Adrenal gland (tissue), 12 donors: ENCODE results near the gene IGFL2. TPM values are rescaled to one million over a fixed set of nuclear protein-coding genes. Genes with fewer than 3 reads are reported as not detected.
A peak's percentile ranks its signal among the peaks of the same experiment; 100 is the strongest.

Experiments used
- DNase-seq, 7 donors: peaks; one replicate each; pipeline ENCODE4 v3.0.0-alpha.2; 2019 to 2020
- H3K27ac ChIP-seq, 5 donors: fragments of 200-600 bp; sonication (generic) in 4 of 5; 1 replicate in 3 of 5; 2 replicates in 2 of 5; pipeline versions ENCODE4 v1.5.1 to v1.8.0; 2016 to 2020; ENCODE audit warnings: mild to moderate bottlenecking in 1 of 5
- H3K27me3 ChIP-seq: fragments of 200-600 bp; 2 replicates; pipeline ENCODE4 v1.8.0; 2021
- H3K36me3 ChIP-seq, 2 donors: fragments of 200-600 bp; replicated peaks in 1 of 2; 1 replicate in 1 of 2; 2 replicates in 1 of 2; pipeline versions ENCODE4 v1.5.1 to v1.8.0; 2018 to 2022
- H3K4me1 ChIP-seq, 2 donors: fragments of 200-600 bp; replicated peaks in 1 of 2; 1 replicate in 1 of 2; 2 replicates in 1 of 2; pipeline versions ENCODE4 v1.5.1 to v1.8.0; 2018 to 2021
- H3K4me3 ChIP-seq, 4 donors: fragments of 200-600 bp; sonication (generic) in 3 of 4; one replicate each; pipeline ENCODE4 v1.5.1; 2016 to 2018
- H3K9me3 ChIP-seq, 3 donors: fragments of 200-600 bp; sonication (generic) in 1 of 3; replicated peaks in 1 of 3; 1 replicate in 2 of 3; 2 replicates in 1 of 3; pipeline versions ENCODE4 v1.5.1 to v1.8.0; 2016 to 2021
- CTCF ChIP-seq, 6 experiments: fragments of 450-650 bp in 4 of 6; fragments of 200-600 bp in 2 of 6; sonication (generic) in 1 of 6; IDR thresholded peaks; 1 replicate in 5 of 6; 2 replicates in 1 of 6; pipeline versions ENCODE4 v1.5.1 to v1.8.0; 2016 to 2021; ENCODE audit warnings: antibody characterized with exemption in 6 of 6, mild to moderate bottlenecking in 2 of 6, moderate library complexity in 1 of 6
- POLR2A ChIP-seq, 2 donors: fragments of 450-650 bp; IDR thresholded peaks; one replicate each; pipeline ENCODE4 v1.6.1; 2017; ENCODE audit warnings: antibody characterized with exemption in 2 of 2, mild to moderate bottlenecking in 2 of 2, moderate library complexity in 1 of 2
- WGBS, 4 donors: extraction: QIAGEN DNeasy Blood & Tissue Kit in 2 of 4; methylation state at CpG; one replicate each; pipeline versions ENCODE4 v1.1.5 to v1.1.7; 2013 to 2017; 5-methylcytosine and 5-hydroxymethylcytosine counted together
- intact Hi-C, 2 donors: fragments of 100-400 bp; cut with DNase I; formaldehyde crosslinking; loops; one replicate each; pipeline versions ENCODE4 v1.14.1 to v1.15.0; 2022 to 2023
- polyA plus RNA-seq, 3 donors: library from polyadenylated mRNA; stranded (reverse); fragments of 200-250 nt in 2 of 3; fragments of 350-450 nt in 1 of 3; fragmentation: Illumina TruSeq in 1 of 3; extraction: RNeasy Lipid Tissue Mini Kit (QIAGEN cat#74804) in 1 of 3; gene quantifications; one replicate each; pipeline ENCODE4 v1.2.3, GENCODE V29; 2013 to 2014
- total RNA-seq, 9 donors: library from RNA; depleted of rRNA in 4 of 9; stranded (reverse); fragments of >200 nt in 4 of 9; fragments of 120-200 nt in 1 of 9; fragmentation: NEBNext Ultra II Directional in 1 of 9; extraction: Animal tissue kit (Norgen Biotek cat#: 25700) in 1 of 9; gene quantifications; one replicate each; pipeline versions ENCODE4 v1.1.0 to v1.2.4, GENCODE V29; 2013 to 2023
- donor health status: healthy with polysubstance abuse.
- donor health status: Bipolar disorder and iron deficiency.
- donor health status: DM: yes; HTN: yes; CAD: no.
- donor health status: DM: no; HTN: no; CAD: no.
- donor health status: DM: no; HTN: no; CAD: no.
- donor health status: DM: yes; HTN: yes; CAD: no.

The IGFL2 gene
- total and polyA plus RNA-seq, 12 donors, result 0.11 TPM; not detected in 11

GRCh38 chr19:46186101-46186716 is 38.2 kb downstream of the IGFL2 start:
- Histone ChIP-seq H3K36me3 (no peaks in the 10 kb centered on the region), H3K9me3 (no peaks in the 10 kb centered on the region), H3K4me3 (no peak overlapping the region), H3K27ac (no peak overlapping the region), H3K27me3 (peaks cover 4% of the 10 kb centered on the region), H3K4me1 (no peaks in the 10 kb centered on the region)
- no peak for TF ChIP-seq POLR2A (IDR thresholded peaks at IDR 0.05)
- TF ChIP-seq CTCF (IDR thresholded peaks at IDR 0.05), result no peak
- 64 to 73% (median 69%) methylated on average over 5 to 20 of the region's 20 CpGs for WGBS, 4 donors
- intact Hi-C loops, result loop anchor here (5.0 kb wide), 3 partner anchors 76 to 154 kb away; no protein-coding TSS in a partner anchor
- DNase-seq, result peak in 2 of 7 donors; percentile 36 to 46

GRCh38 chr19:46186717-46187101 is 38.7 kb downstream of the IGFL2 start:
- 57 to 64% (median 60%) methylated on average over 5 of the region's 5 CpGs for WGBS, 4 donors
- Histone ChIP-seq H3K9me3 (no peaks in the 10 kb centered on the region), H3K4me3 (no peak overlapping the region), H3K36me3 (no peaks in the 10 kb centered on the region), H3K27me3 (peaks cover 4% of the 10 kb centered on the region), H3K4me1 (no peaks in the 10 kb centered on the region), H3K27ac (no peak overlapping the region)
- no peak for DNase-seq
- TF ChIP-seq CTCF (IDR thresholded peaks at IDR 0.05) (no peak), POLR2A (IDR thresholded peaks at IDR 0.05) (no peak)
- intact Hi-C loops, result loop anchor here (5.0 kb wide), 3 partner anchors 76 to 154 kb away; no protein-coding TSS in a partner anchor

GRCh38 chr19:46189971-46190888 is 42.2 kb downstream of the IGFL2 start:
- no peak for DNase-seq
- peaks cover 4% of the 10 kb centered on the region for H3K27me3 ChIP-seq
- no peaks in the 10 kb centered on the region for H3K36me3 ChIP-seq
- no peak overlapping the region for H3K27ac ChIP-seq
- H3K4me1 ChIP-seq, result peaks cover 8 to 14% of the 10 kb centered on the region in 2 donors
- no peak overlapping the region for H3K4me3 ChIP-seq
- intact Hi-C loops, result loop anchor here (5.0 kb wide), 3 partner anchors 72 to 158 kb away; no protein-coding TSS in a partner anchor
- TF ChIP-seq CTCF (IDR thresholded peaks at IDR 0.05) (no peak), POLR2A (IDR thresholded peaks at IDR 0.05) (no peak)
- WGBS, 4 donors, result 62 to 68% (median 66%) methylated on average over 7 to 8 of the region's 8 CpGs
- no peaks in the 10 kb centered on the region for H3K9me3 ChIP-seq

GRCh38 chr19:46191356-46191755 is 43.3 kb downstream of the IGFL2 start:
- Histone ChIP-seq H3K9me3 (no peaks in the 10 kb centered on the region), H3K27ac (no peak overlapping the region), H3K36me3 (no peaks in the 10 kb centered on the region), H3K4me1 (peaks cover 8 to 14% of the 10 kb centered on the region in 2 donors), H3K4me3 (no peak overlapping the region), H3K27me3 (peaks cover 4% of the 10 kb centered on the region)
- 82 to 92% (median 87%) methylated on average over 4 of the region's 4 CpGs for WGBS, 4 donors
- TF ChIP-seq POLR2A (IDR thresholded peaks at IDR 0.05) (no peak), CTCF (IDR thresholded peaks at IDR 0.05) (no peak)
- DNase-seq, result no peak
- intact Hi-C loops, result no loop called here
